K562 (cell line): Measurements from ENCODE around the gene SELENOW. TPM values are rescaled to one million over a fixed set of nuclear protein-coding genes. Genes with fewer than 3 reads are reported as not detected.

Source experiments
- ATAC-seq: fragments of 200-7000 bp; cut with Tn5 transposase; 3 replicates; pipeline ENCODE4 v1.9.1; 2020; ENCODE audit warnings: moderate library complexity
- BruUV-seq: library from RNA; stranded (reverse); fragments of 400-500 nt; replicated peaks from 2 replicates; lab custom pipeline; 2021; lab: Mats Ljungman, UMichigan
- CTCF ChIA-PET: fragments of 300-600 bp; formaldehyde crosslinking; extraction: SDS; loops from one replicate; lab custom pipeline; 2021; ENCODE audit warnings: low intra/inter-chr PET ratio; lab: Yijun Ruan, JAX
- POLR2A ChIA-PET: fragments of 300-600, 350-650 bp; sonication (Branson Sonifier 250); formaldehyde crosslinking; extraction: SDS; loops from one replicate; lab custom pipeline; 2021; ENCODE audit warnings: antibody characterized with exemption, inconsistent platforms; lab: Yijun Ruan, JAX
- DNase-seq, 4 experiments: peaks; one replicate each; pipeline versions ENCODE4 v3.0.0 to v3.0.0-alpha.2; 2011 to 2018; ENCODE audit warnings: low spot score in 3 of 4, mixed read lengths in 3 of 4; ENCODE audit errors: extremely low read depth in 1 of 4
- FAIRE-seq: peaks from 2 replicates; lab custom pipeline; 2011; peaks lifted over from hg19 to GRCh38; lab: Jason Lieb, UNC
- H2AFZ ChIP-seq: 2 replicates; pipeline ENCODE4 v1.6.0; 2011; ENCODE audit warnings: low read depth, low read length, control low read depth, inconsistent platforms
- H3K27ac ChIP-seq: fragments of 200-600 bp; 3 replicates; pipeline ENCODE4 v1.8.0; 2011; ENCODE audit warnings: low read depth, mild to moderate bottlenecking, control low read depth, inconsistent platforms, low read length, moderate library complexity, mixed read lengths; ENCODE audit errors: extremely low read depth
- H3K27me3 ChIP-seq, 2 experiments: fragments of 300-600 bp in 1 of 2; 2 replicates in 1 of 2; 3 replicates in 1 of 2; pipeline versions ENCODE4 v1.6.0 to v1.8.0; 2011; ENCODE audit warnings: inconsistent platforms in 2 of 2, low read length in 2 of 2, mild to moderate bottlenecking in 1 of 2, mixed read lengths in 1 of 2, moderate library complexity in 1 of 2; ENCODE audit not compliant: control insufficient read depth in 2 of 2, insufficient read depth in 2 of 2
- H3K36me3 ChIP-seq: fragments of 300-600 bp; 3 replicates; pipeline ENCODE4 v1.8.0; 2011; ENCODE audit warnings: mild to moderate bottlenecking, low read length, inconsistent platforms; ENCODE audit not compliant: control insufficient read depth, insufficient read depth
- H3K4me1 ChIP-seq, 2 experiments: fragments of 200-600 bp in 1 of 2; replicated peaks in 1 of 2; 2 replicates in 1 of 2; 3 replicates in 1 of 2; pipeline versions ENCODE4 v1.5.1 to v1.8.0; 2011; ENCODE audit warnings: inconsistent platforms in 2 of 2, low read length in 2 of 2, mild to moderate bottlenecking in 1 of 2, mixed read lengths in 1 of 2, moderate library complexity in 1 of 2; ENCODE audit not compliant: control insufficient read depth in 2 of 2, insufficient read depth in 2 of 2
- H3K4me2 ChIP-seq: 2 replicates; pipeline ENCODE4 v1.6.1; 2011; ENCODE audit warnings: low read length, control low read depth, inconsistent platforms, mixed read lengths; ENCODE audit not compliant: insufficient read depth
- H3K4me3 ChIP-seq: fragments of 200-600 bp; sonication (generic), shearing (Covaris generic); 2 replicates; pipeline ENCODE4 v1.5.1; 2016; ENCODE audit warnings: control low read depth, inconsistent platforms
- H3K79me2 ChIP-seq: fragments of 200-600 bp; 3 replicates; pipeline ENCODE4 v1.8.0; 2011; ENCODE audit warnings: low read length, inconsistent platforms; ENCODE audit not compliant: control insufficient read depth, insufficient read depth
- H3K9ac ChIP-seq, 2 experiments: 2 replicates each; pipeline versions ENCODE4 v1.6.0 to v1.6.1; 2011; ENCODE audit warnings: low read depth in 2 of 2, low read length in 2 of 2, control low read depth in 1 of 2, inconsistent platforms in 1 of 2, mild to moderate bottlenecking in 1 of 2, mixed read lengths in 1 of 2; ENCODE audit not compliant: insufficient read depth in 1 of 2
- H3K9me1 ChIP-seq: one replicate; pipeline ENCODE4 v1.6.0; 2011; ENCODE audit warnings: inconsistent platforms, mild to moderate bottlenecking, low read length, moderate library complexity; ENCODE audit not compliant: control insufficient read depth, insufficient read depth
- H3K9me3 ChIP-seq: replicated peaks from 2 replicates; pipeline ENCODE4 v1.5.1; 2011; ENCODE audit warnings: low read depth, low read length, inconsistent platforms; ENCODE audit not compliant: control insufficient read depth, insufficient read depth
- H4K20me1 ChIP-seq: replicated peaks from 2 replicates; pipeline ENCODE4 v1.6.1; 2011; ENCODE audit warnings: low read length, inconsistent platforms, mixed read lengths; ENCODE audit not compliant: control insufficient read depth, insufficient read depth
- HNRNPUL1 ChIP-seq: fragments of 200-400 bp; formaldehyde crosslinking; IDR thresholded peaks from 2 replicates; pipeline ENCODE4 v1.6.1; 2017; ENCODE audit warnings: low read length
- RBM25 ChIP-seq: fragments of 200-400 bp; formaldehyde crosslinking; IDR thresholded peaks from 2 replicates; pipeline ENCODE4 v1.6.1; 2018; ENCODE audit warnings: low read length, low read depth, moderate library complexity; ENCODE audit not compliant: severe bottlenecking
- SNIP1 ChIP-seq: fragments of 450-650 bp; IDR thresholded peaks from 2 replicates; pipeline ENCODE4 v1.7.1; 2017; ENCODE audit warnings: low read depth, mild to moderate bottlenecking
- WGBS: fragments of 100-300 bp; shearing (Covaris generic); methylation state at CpG from one replicate; pipeline ENCODE4 v1.1.6; 2016; ENCODE audit warnings: low coverage, mixed read lengths; ENCODE audit not compliant: insufficient coverage; ENCODE audit errors: missing lambda C conversion rate; 5-methylcytosine and 5-hydroxymethylcytosine counted together
- in situ Hi-C: fragments of 300-500 bp; cut with MboI; formaldehyde crosslinking; loops from 4 replicates; pipeline ENCODE4 v1.15.0; 2018; ENCODE audit warnings: inconsistent platforms, mixed read lengths
- intact Hi-C: fragments of 100-400 bp; cut with micrococcal nuclease; formaldehyde crosslinking; loops from 2 replicates; pipeline ENCODE4 v1.14.2; 2022
- polyA plus RNA-seq, 8 experiments: library from polyadenylated mRNA; depleted of rRNA in 4 of 8; stranded (reverse) in 5 of 8; unstranded in 3 of 8; fragments of >200 nt; fragmentation: Nextera tagmentation in 2 of 8; fragmentation: Illumina TruSeq in 1 of 8; extraction: Ambion mirVana in 2 of 8; extraction: Trizol in 1 of 8; gene quantifications; 2 replicates each; pipeline versions ENCODE4 v1.2.1 to v1.2.3, GENCODE V29; 2011 to 2014; ENCODE audit warnings: inconsistent platforms in 1 of 8, missing spikeins in 1 of 8
- total RNA-seq, 7 experiments: library from RNA; depleted of rRNA in 6 of 7; stranded (reverse); fragments of >200 nt in 6 of 7; fragmentation: Illumina TruSeq in 2 of 7; extraction: Trizol in 2 of 7; gene quantifications; 2 replicates each; pipeline versions ENCODE4 v1.2.1 to v1.2.3, GENCODE V29; 2011 to 2021; ENCODE audit warnings: low replicate concordance in 1 of 7
- TF ChIP-seq, protein P1 (sequence below): sonication (generic); formaldehyde crosslinking; IDR thresholded peaks from 2 replicates; pipeline ENCODE4 v1.8.0; 2022; ENCODE audit warnings: mild to moderate bottlenecking, missing genetic modification reagents
- TF ChIP-seq, protein P2 (sequence below): IDR thresholded peaks from 3 replicates; pipeline ENCODE4 v1.6.1; 2011; ENCODE audit warnings: borderline replicate concordance, mild to moderate bottlenecking; ENCODE audit not compliant: insufficient read length, insufficient read depth
- TF ChIP-seq, protein P3 (sequence below), 3 experiments: IDR thresholded peaks in 2 of 3; conservative IDR thresholded peaks in 1 of 3; 2 replicates each; pipeline ENCODE4 v1.5.1; 2011 to 2012; ENCODE audit warnings: low read length in 3 of 3, mild to moderate bottlenecking in 3 of 3, control low read depth in 2 of 3, improper control_type of control experiment in 1 of 3, inconsistent platforms in 1 of 3, low read depth in 1 of 3, mixed read lengths in 1 of 3, moderate library complexity in 1 of 3; ENCODE audit not compliant: insufficient read depth in 2 of 3

SELENOW gene
- total and polyA plus RNA-seq, 9 of the 15 experiments (the other 6 are each of a cell fraction or from before 2014, with no cell fraction given): 91.9 to 279 (median 156) TPM

DNA sequence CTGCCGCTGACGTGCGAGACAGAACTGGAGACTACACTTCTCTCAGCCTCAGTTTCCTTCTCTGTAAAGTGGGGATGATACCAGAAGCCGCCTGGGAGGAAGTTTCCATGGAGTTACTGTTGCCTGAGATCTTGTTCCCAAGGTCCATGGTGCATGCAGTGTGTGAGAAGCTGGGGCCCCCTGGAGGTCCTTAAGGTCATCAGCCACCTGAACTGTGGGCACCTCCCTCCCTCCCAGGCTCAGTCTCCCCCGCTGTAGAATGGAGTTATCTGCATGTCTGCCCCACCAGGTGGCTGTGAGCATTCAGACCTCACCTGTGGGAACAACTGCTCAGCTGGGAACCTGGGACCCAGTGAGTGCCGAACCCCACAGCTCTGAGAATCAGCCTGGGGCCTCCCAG lies 45.9 kb downstream of the SELENOW start:
- Histone ChIP-seq H3K27ac (no peak overlapping the region), H3K9me1 (no peaks in the 10 kb centered on the region), H3K9me3 (no peaks in the 10 kb centered on the region), H3K36me3 (no peaks in the 10 kb centered on the region), H3K4me2 (no peak overlapping the region), H3K79me2 (no peaks in the 10 kb centered on the region), H3K4me1 (peaks cover 0 to 3% of the 10 kb centered on the region in 2 experiments; a peak in 1 of 5 replicates), H3K4me3 (no peak overlapping the region), H2AFZ (no peak overlapping the region), H3K9ac (no peak overlapping the region), H4K20me1 (no peaks in the 10 kb centered on the region), H3K27me3 (peaks cover 13 to 63% of the 10 kb centered on the region in 2 experiments; a peak in 4 of 5 replicates)
- in situ Hi-C loops: no loop called here
- TF ChIP-seq, protein P1, sequence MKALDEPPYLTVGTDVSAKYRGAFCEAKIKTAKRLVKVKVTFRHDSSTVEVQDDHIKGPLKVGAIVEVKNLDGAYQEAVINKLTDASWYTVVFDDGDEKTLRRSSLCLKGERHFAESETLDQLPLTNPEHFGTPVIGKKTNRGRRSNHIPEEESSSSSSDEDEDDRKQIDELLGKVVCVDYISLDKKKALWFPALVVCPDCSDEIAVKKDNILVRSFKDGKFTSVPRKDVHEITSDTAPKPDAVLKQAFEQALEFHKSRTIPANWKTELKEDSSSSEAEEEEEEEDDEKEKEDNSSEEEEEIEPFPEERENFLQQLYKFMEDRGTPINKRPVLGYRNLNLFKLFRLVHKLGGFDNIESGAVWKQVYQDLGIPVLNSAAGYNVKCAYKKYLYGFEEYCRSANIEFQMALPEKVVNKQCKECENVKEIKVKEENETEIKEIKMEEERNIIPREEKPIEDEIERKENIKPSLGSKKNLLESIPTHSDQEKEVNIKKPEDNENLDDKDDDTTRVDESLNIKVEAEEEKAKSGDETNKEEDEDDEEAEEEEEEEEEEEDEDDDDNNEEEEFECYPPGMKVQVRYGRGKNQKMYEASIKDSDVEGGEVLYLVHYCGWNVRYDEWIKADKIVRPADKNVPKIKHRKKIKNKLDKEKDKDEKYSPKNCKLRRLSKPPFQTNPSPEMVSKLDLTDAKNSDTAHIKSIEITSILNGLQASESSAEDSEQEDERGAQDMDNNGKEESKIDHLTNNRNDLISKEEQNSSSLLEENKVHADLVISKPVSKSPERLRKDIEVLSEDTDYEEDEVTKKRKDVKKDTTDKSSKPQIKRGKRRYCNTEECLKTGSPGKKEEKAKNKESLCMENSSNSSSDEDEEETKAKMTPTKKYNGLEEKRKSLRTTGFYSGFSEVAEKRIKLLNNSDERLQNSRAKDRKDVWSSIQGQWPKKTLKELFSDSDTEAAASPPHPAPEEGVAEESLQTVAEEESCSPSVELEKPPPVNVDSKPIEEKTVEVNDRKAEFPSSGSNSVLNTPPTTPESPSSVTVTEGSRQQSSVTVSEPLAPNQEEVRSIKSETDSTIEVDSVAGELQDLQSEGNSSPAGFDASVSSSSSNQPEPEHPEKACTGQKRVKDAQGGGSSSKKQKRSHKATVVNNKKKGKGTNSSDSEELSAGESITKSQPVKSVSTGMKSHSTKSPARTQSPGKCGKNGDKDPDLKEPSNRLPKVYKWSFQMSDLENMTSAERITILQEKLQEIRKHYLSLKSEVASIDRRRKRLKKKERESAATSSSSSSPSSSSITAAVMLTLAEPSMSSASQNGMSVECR: no peak
- TF ChIP-seq SNIP1 (no peak), HNRNPUL1 (no peak), RBM25 (peak; percentile 45)
- TF ChIP-seq, protein P2, sequence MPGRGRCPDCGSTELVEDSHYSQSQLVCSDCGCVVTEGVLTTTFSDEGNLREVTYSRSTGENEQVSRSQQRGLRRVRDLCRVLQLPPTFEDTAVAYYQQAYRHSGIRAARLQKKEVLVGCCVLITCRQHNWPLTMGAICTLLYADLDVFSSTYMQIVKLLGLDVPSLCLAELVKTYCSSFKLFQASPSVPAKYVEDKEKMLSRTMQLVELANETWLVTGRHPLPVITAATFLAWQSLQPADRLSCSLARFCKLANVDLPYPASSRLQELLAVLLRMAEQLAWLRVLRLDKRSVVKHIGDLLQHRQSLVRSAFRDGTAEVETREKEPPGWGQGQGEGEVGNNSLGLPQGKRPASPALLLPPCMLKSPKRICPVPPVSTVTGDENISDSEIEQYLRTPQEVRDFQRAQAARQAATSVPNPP: no peak
- TF ChIP-seq, protein P3, sequence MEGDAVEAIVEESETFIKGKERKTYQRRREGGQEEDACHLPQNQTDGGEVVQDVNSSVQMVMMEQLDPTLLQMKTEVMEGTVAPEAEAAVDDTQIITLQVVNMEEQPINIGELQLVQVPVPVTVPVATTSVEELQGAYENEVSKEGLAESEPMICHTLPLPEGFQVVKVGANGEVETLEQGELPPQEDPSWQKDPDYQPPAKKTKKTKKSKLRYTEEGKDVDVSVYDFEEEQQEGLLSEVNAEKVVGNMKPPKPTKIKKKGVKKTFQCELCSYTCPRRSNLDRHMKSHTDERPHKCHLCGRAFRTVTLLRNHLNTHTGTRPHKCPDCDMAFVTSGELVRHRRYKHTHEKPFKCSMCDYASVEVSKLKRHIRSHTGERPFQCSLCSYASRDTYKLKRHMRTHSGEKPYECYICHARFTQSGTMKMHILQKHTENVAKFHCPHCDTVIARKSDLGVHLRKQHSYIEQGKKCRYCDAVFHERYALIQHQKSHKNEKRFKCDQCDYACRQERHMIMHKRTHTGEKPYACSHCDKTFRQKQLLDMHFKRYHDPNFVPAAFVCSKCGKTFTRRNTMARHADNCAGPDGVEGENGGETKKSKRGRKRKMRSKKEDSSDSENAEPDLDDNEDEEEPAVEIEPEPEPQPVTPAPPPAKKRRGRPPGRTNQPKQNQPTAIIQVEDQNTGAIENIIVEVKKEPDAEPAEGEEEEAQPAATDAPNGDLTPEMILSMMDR (IDR thresholded peaks at IDR 0.05 in 2 of 3, conservative IDR thresholded peaks at IDR 0.05 in 1 of 3; ENCODE audit: insufficient read depth in 2 of 3, low read depth in 1 of 3, low read length in 3 of 3): peak in 2 of 3 experiments; percentile 16 to 25; a peak in 2 of 6 replicates
- POLR2A ChIA-PET: interaction anchor here (0.9 kb wide), 1 partner anchor 10 kb away, joined by 3 read pairs; no protein-coding TSS in a partner anchor
- BruUV-seq: no TSS peak
- ATAC-seq (no peak; the same call in 2 of the 3 replicates), FAIRE-seq (no peak), DNase-seq (no peak)
- CTCF ChIA-PET: no interaction called here
- WGBS: 14% methylated on average over 6 of the region's 6 CpGs
- intact Hi-C loops: no loop called here
